HG03280 (cell line): ENCODE measurements around the gene RNF112.
"Not testable (repeated sequence)": the region's sequence is repeated elsewhere in the genome, so short reads cannot be mapped to it uniquely, and the experiment has no call there.

Experiments
- ATAC-seq: cut with Tn5 transposase; IDR thresholded peaks from one replicate; pipeline ENCODE4 v1.9.1; 2021; ENCODE audit warnings: mild to moderate bottlenecking, moderate library complexity; ENCODE audit not compliant: unreplicated experiment

Gene RNF112

GRCh38 chr17:19412510-19412909 is 1.5 kb downstream of the RNF112 start:
- ATAC-seq, result no peak

GRCh38 chr17:19412984-19413383 is 2.0 kb downstream of the RNF112 start:
- no peak for ATAC-seq

GRCh38 chr17:19413761-19414160 is 2.7 kb downstream of the RNF112 start:
- no peak for ATAC-seq

- ATAC-seq, result no peak
These were observed 3.6 kb downstream of the RNF112 start for GRCh38 chr17:19414396-19415280.

GRCh38 chr17:19415311-19415710 is 4.3 kb downstream of the RNF112 start:
- ATAC-seq, result no peak

- ATAC-seq, result no peak
These were observed 5.1 kb downstream of the RNF112 start for GRCh38 chr17:19415806-19416775.

- no peak for ATAC-seq
These were observed 6.6 kb downstream of the RNF112 start for GRCh38 chr17:19417611-19418010.

GRCh38 chr17:19418251-19418992 is 7.4 kb downstream of the RNF112 start:
- no peak for ATAC-seq

- ATAC-seq, result no peak
These were observed 10.2 kb downstream of the RNF112 start for GRCh38 chr17:19421219-19421618.

- ATAC-seq, result no peak
These were observed 10.9 kb downstream of the RNF112 start for GRCh38 chr17:19421926-19422325.

- no peak for ATAC-seq
These were observed 14.2 kb downstream of the RNF112 start for GRCh38 chr17:19424934-19425868.

GRCh38 chr17:19426631-19427030 is 15.6 kb downstream of the RNF112 start:
- ATAC-seq, result no peak

GRCh38 chr17:19431691-19432090 is 20.7 kb downstream of the RNF112 start:
- no peak for ATAC-seq

- no peak for ATAC-seq
These were observed 22.2 kb downstream of the RNF112 start for GRCh38 chr17:19433255-19433654.

- ATAC-seq, result no peak
These were observed 22.8 kb downstream of the RNF112 start for GRCh38 chr17:19433727-19434340.

- ATAC-seq, result no peak
These were observed 29.4 kb downstream of the RNF112 start for GRCh38 chr17:19440421-19440820.

GRCh38 chr17:19441288-19441687 is 30.3 kb downstream of the RNF112 start:
- not testable (repeated sequence) for ATAC-seq

- no peak for ATAC-seq
These were observed 31.7 kb downstream of the RNF112 start for GRCh38 chr17:19442731-19443130.

GRCh38 chr17:19443148-19443547 is 32.1 kb downstream of the RNF112 start:
- ATAC-seq, result no peak
